Spleen (tissue), 11 donors: ENCODE data around the gene TMEM97. TPM values are rescaled to one million over a fixed set of nuclear protein-coding genes. Genes with fewer than 3 reads are reported as not detected.

Source experiments
- DNase-seq: peaks from one replicate; pipeline ENCODE4 v3.0.0-alpha.2; 2020
- H3K27ac ChIP-seq, 8 donors: fragments of 200-600 bp; sonication (generic) in 7 of 8; 1 replicate in 4 of 8; 2 replicates in 4 of 8; pipeline versions ENCODE4 v1.5.0 to v1.8.0; 2016 to 2021; ENCODE audit warnings: inconsistent platforms in 4 of 8, mild to moderate bottlenecking in 4 of 8, moderate library complexity in 1 of 8
- H3K27me3 ChIP-seq, 7 donors: fragments of 200-600 bp; sonication (generic) in 6 of 7; replicated peaks in 1 of 7; 1 replicate in 4 of 7; 2 replicates in 3 of 7; pipeline versions ENCODE4 v1.5.0 to v1.8.0; 2016 to 2021; ENCODE audit warnings: inconsistent platforms in 3 of 7, mild to moderate bottlenecking in 1 of 7
- H3K36me3 ChIP-seq, 6 donors: fragments of 200-600 bp; sonication (generic) in 5 of 6; 1 replicate in 4 of 6; 2 replicates in 2 of 6; pipeline versions ENCODE4 v1.5.0 to v1.8.0; 2016 to 2021; ENCODE audit warnings: inconsistent platforms in 2 of 6
- H3K4me1 ChIP-seq, 6 donors: fragments of 200-600 bp; sonication (generic) in 5 of 6; 1 replicate in 3 of 6; 2 replicates in 3 of 6; pipeline versions ENCODE4 v1.5.0 to v1.8.0; 2016 to 2021; ENCODE audit warnings: inconsistent platforms in 3 of 6
- H3K4me3 ChIP-seq, 8 donors: fragments of 200-600 bp; sonication (generic) in 7 of 8; 1 replicate in 4 of 8; 2 replicates in 4 of 8; pipeline versions ENCODE4 v1.5.0 to v1.8.0; 2016 to 2021; ENCODE audit warnings: inconsistent platforms in 4 of 8, mild to moderate bottlenecking in 4 of 8, moderate library complexity in 2 of 8
- H3K9me3 ChIP-seq, 8 donors: fragments of 200-600 bp; sonication (generic) in 7 of 8; 1 replicate in 4 of 8; 2 replicates in 4 of 8; pipeline versions ENCODE4 v1.5.0 to v1.8.0; 2016 to 2021; ENCODE audit warnings: inconsistent platforms in 4 of 8
- CTCF ChIP-seq, 11 experiments: fragments of 200-600 bp in 7 of 11; fragments of 450-650 bp in 4 of 11; sonication (generic) in 4 of 11; IDR thresholded peaks in 8 of 11; conservative IDR thresholded peaks in 3 of 11; 1 replicate in 7 of 11; 2 replicates in 4 of 11; pipeline versions ENCODE4 v1.4.0 to v1.8.0; 2016 to 2021; ENCODE audit warnings: antibody characterized with exemption in 11 of 11, inconsistent platforms in 4 of 11, mild to moderate bottlenecking in 1 of 11
- POLR2A ChIP-seq, 3 donors: fragments of 450-650 bp; IDR thresholded peaks; one replicate each; pipeline ENCODE4 v1.5.1; 2017; ENCODE audit warnings: antibody characterized with exemption in 3 of 3, mild to moderate bottlenecking in 1 of 3
- POLR2AphosphoS5 ChIP-seq, 3 donors: sonication (generic); formaldehyde crosslinking; IDR thresholded peaks; one replicate each; pipeline ENCODE4 v1.5.1; 2017; ENCODE audit warnings: antibody characterized with exemption in 3 of 3
- WGBS, 5 donors: extraction: QIAGEN DNeasy Blood & Tissue Kit in 3 of 5; methylation state at CpG; one replicate each; pipeline versions ENCODE4 v1.1.5 to v1.1.7; 2013 to 2018; 5-methylcytosine and 5-hydroxymethylcytosine counted together
- intact Hi-C: fragments of 100-400 bp; cut with DNase I; formaldehyde crosslinking; loops from one replicate; pipeline ENCODE4 v1.15.0; 2023; ENCODE audit warnings: low total_unique reads
- polyA plus RNA-seq, 3 donors: library from polyadenylated mRNA; stranded (reverse); fragments of 200-250 nt; gene quantifications; one replicate each; pipeline ENCODE4 v1.2.1, GENCODE V29; 2013
- total RNA-seq, 7 donors: library from RNA; depleted of rRNA in 3 of 7; stranded (reverse); fragments of >200 nt in 3 of 7; fragmentation: NEBNext Ultra II Directional in 4 of 7; extraction: Animal tissue kit (Norgen Biotek cat#: 25700) in 4 of 7; gene quantifications; one replicate each; pipeline versions ENCODE4 v1.1.0 to v1.2.1, GENCODE V29; 2016 to 2021
- donor health status: healthy with polysubstance abuse.
- donor health status: DM: no; HTN: no; CAD: no; lungs with moderate emphysema.
- donor health status: DM: no; HTN: no; CAD: no.
- donor health status: Bipolar disorder and iron deficiency.
- donor health status: healthy.
- donor health status: DM: no; HTN: no; CAD: no.
- donor health status: DM: yes; HTN: yes; CAD: no.

Gene TMEM97
- total and polyA plus RNA-seq, 10 donors: 1.5 to 7.3 (median 5.4) TPM

- intact Hi-C loops: no loop called here
- Histone ChIP-seq H3K4me1 (peaks cover 0 to 18% (median 13%) of the 10 kb centered on the region in 6 donors), H3K36me3 (no peaks in the 10 kb centered on the region), H3K27me3 (peaks cover 0 to 45% (median 7%) of the 10 kb centered on the region in 7 donors), H3K9me3 (no peaks in the 10 kb centered on the region), H3K27ac (no peak overlapping the region), H3K4me3 (no peak overlapping the region)
- no peak for TF ChIP-seq CTCF (IDR thresholded peaks at IDR 0.05 in 8 of 11, conservative IDR thresholded peaks at IDR 0.05 in 3 of 11)
- TF ChIP-seq POLR2A (IDR thresholded peaks at IDR 0.05): no peak
- no peak for TF ChIP-seq POLR2AphosphoS5 (IDR thresholded peaks at IDR 0.05)
- DNase-seq: no peak
- WGBS, 5 donors: 78 to 90% (median 80%) methylated on average over 3 of the region's 3 CpGs
These were observed 38.2 kb upstream of the TMEM97 start for GRCh38 chr17:28280826-28281225.

- H3K27me3 ChIP-seq: peaks cover 0 to 27% (median 0%) of the 10 kb centered on the region in 7 donors
- peaks cover 0 to 14% (median 13%) of the 10 kb centered on the region in 6 donors for H3K4me1 ChIP-seq
- H3K9me3 ChIP-seq: no peaks in the 10 kb centered on the region
- no peak overlapping the region for H3K4me3 ChIP-seq
- no peak overlapping the region for H3K27ac ChIP-seq
- H3K36me3 ChIP-seq: no peaks in the 10 kb centered on the region
- no peak for TF ChIP-seq CTCF (IDR thresholded peaks at IDR 0.05 in 8 of 11, conservative IDR thresholded peaks at IDR 0.05 in 3 of 11)
- TF ChIP-seq POLR2AphosphoS5 (IDR thresholded peaks at IDR 0.05): no peak
- no peak for TF ChIP-seq POLR2A (IDR thresholded peaks at IDR 0.05)
- intact Hi-C loops: no loop called here
- WGBS, 5 donors: 71 to 84% (median 77%) methylated on average over 7 of the region's 7 CpGs
- no peak for DNase-seq
These were observed 36.4 kb upstream of the TMEM97 start for GRCh38 chr17:28282596-28282995.

- peaks cover 0 to 3% (median 0%) of the 10 kb centered on the region in 7 donors for H3K27me3 ChIP-seq
- no peaks in the 10 kb centered on the region for H3K9me3 ChIP-seq
- no peaks in the 10 kb centered on the region for H3K36me3 ChIP-seq
- no peak for TF ChIP-seq POLR2A (IDR thresholded peaks at IDR 0.05)
- no peak for TF ChIP-seq POLR2AphosphoS5 (IDR thresholded peaks at IDR 0.05)
- no peak for TF ChIP-seq CTCF (IDR thresholded peaks at IDR 0.05 in 8 of 11, conservative IDR thresholded peaks at IDR 0.05 in 3 of 11)
- no peak overlapping the region for H3K4me3 ChIP-seq
- H3K27ac ChIP-seq: no peak overlapping the region
- DNase-seq: no peak
- intact Hi-C loops: no loop called here
- 50 to 95% (median 70%) methylated on average over 2 of the region's 2 CpGs for WGBS, 5 donors
- H3K4me1 ChIP-seq: no peaks in the 10 kb centered on the region
These were observed 33.0 kb upstream of the TMEM97 start for GRCh38 chr17:28285965-28286364.

GRCh38 chr17:28290703-28291102 is 28.3 kb upstream of the TMEM97 start:
- H3K27ac ChIP-seq: no peak overlapping the region
- intact Hi-C loops: no loop called here
- H3K4me1 ChIP-seq: peaks cover 0 to 10% (median 0%) of the 10 kb centered on the region in 6 donors
- WGBS, 5 donors: 59 to 82% (median 73%) methylated on average over 2 of the region's 2 CpGs
- H3K9me3 ChIP-seq: no peaks in the 10 kb centered on the region
- DNase-seq: no peak
- TF ChIP-seq POLR2AphosphoS5 (IDR thresholded peaks at IDR 0.05): no peak
- TF ChIP-seq CTCF (IDR thresholded peaks at IDR 0.05 in 8 of 11, conservative IDR thresholded peaks at IDR 0.05 in 3 of 11): no peak
- TF ChIP-seq POLR2A (IDR thresholded peaks at IDR 0.05): no peak
- H3K36me3 ChIP-seq: no peaks in the 10 kb centered on the region
- no peak overlapping the region for H3K4me3 ChIP-seq
- peaks cover 0 to 4% (median 0%) of the 10 kb centered on the region in 7 donors for H3K27me3 ChIP-seq
